Measurements from ENCODE around the gene KCND2.

The KCND2 gene

DNA sequence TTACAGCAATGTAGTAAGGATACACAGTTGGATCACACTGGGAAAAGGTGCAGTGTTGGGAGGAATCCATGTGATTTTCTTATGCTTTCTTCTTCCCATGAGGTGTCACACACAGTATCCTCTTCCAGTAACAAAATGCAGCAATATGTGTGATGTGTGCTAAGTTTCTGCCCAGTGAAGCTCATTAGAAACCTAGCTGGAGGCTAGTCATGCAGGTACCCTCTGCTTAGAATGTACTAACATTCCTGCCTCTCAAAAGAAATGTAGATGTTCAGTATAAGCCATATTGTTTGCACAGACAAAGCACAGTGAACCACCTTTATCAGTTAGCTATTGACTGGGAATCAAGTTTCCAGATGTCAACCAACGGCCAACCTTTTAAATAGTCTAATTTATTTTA lies 12.9 kb upstream of the KCND2 start:
- Histone ChIP-seq H3K4me2 (ENCODE audit: low read length) (no peak overlapping the region), H3K9me3 (ENCODE audit: low read length) (no peaks in the 10 kb centered on the region), H3K4me1 (ENCODE audit: insufficient read depth, low read length, severe bottlenecking) (no peaks in the 10 kb centered on the region), H2AFZ (ENCODE audit: low read length) (no peak overlapping the region), H3F3A (ENCODE audit: insufficient read depth, low read length) (no peaks in the 10 kb centered on the region), H3K9me2 (ENCODE audit: low read depth, low read length) (peaks cover 5% of the 10 kb centered on the region; the same call in 1 of the 2 replicates), H3K27me3 (ENCODE audit: insufficient read depth, low read length) (no peaks in the 10 kb centered on the region), H3K27ac (ENCODE audit: low read depth, low read length, poor library complexity, severe bottlenecking) (no peak overlapping the region), H3K36me3 (ENCODE audit: insufficient read depth, low read length) (no peaks in the 10 kb centered on the region), H4K20me1 (ENCODE audit: insufficient read depth, low read length) (no peaks in the 10 kb centered on the region), H3K9ac (ENCODE audit: low read length) (no peak overlapping the region), H3K4me3 (ENCODE audit: low read depth, low read length, poor library complexity, severe bottlenecking) (no peak overlapping the region), H3K79me2 (ENCODE audit: insufficient read depth, low read length) (no peaks in the 10 kb centered on the region)
- TF ChIP-seq, protein P1, sequence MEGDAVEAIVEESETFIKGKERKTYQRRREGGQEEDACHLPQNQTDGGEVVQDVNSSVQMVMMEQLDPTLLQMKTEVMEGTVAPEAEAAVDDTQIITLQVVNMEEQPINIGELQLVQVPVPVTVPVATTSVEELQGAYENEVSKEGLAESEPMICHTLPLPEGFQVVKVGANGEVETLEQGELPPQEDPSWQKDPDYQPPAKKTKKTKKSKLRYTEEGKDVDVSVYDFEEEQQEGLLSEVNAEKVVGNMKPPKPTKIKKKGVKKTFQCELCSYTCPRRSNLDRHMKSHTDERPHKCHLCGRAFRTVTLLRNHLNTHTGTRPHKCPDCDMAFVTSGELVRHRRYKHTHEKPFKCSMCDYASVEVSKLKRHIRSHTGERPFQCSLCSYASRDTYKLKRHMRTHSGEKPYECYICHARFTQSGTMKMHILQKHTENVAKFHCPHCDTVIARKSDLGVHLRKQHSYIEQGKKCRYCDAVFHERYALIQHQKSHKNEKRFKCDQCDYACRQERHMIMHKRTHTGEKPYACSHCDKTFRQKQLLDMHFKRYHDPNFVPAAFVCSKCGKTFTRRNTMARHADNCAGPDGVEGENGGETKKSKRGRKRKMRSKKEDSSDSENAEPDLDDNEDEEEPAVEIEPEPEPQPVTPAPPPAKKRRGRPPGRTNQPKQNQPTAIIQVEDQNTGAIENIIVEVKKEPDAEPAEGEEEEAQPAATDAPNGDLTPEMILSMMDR (IDR thresholded peaks at IDR 0.05; ENCODE audit: low read length) = no peak
- TF ChIP-seq EZH2 (IDR thresholded peaks at IDR 0.05; ENCODE audit: borderline replicate concordance, low read length) = no peak

GRCh38 chr7:120272261-120272660 lies 714 bp upstream of the KCND2 start:
- H3K4me3 ChIP-seq (ENCODE audit: low read depth, low read length, poor library complexity, severe bottlenecking) = no peak overlapping the region
- H3K4me2 ChIP-seq (ENCODE audit: low read length) = no peak overlapping the region

GRCh38 chr7:120273476-120273975 lies 551 bp downstream of the KCND2 start:
- Histone ChIP-seq H3K27ac (ENCODE audit: low read depth, low read length, poor library complexity, severe bottlenecking) (no peak overlapping the region), H4K20me1 (ENCODE audit: insufficient read depth, low read length) (no peaks in the 10 kb centered on the region), H3K4me2 (ENCODE audit: low read length) (no peak overlapping the region), H3K9ac (ENCODE audit: low read length) (no peak overlapping the region), H3K79me2 (ENCODE audit: insufficient read depth, low read length) (no peaks in the 10 kb centered on the region), H3K9me2 (ENCODE audit: low read depth, low read length) (no peaks in the 10 kb centered on the region), H3F3A (ENCODE audit: insufficient read depth, low read length) (no peaks in the 10 kb centered on the region), H3K27me3 (ENCODE audit: insufficient read depth, low read length) (no peaks in the 10 kb centered on the region), H3K4me1 (ENCODE audit: insufficient read depth, low read length, severe bottlenecking) (no peaks in the 10 kb centered on the region), H3K36me3 (ENCODE audit: insufficient read depth, low read length) (no peaks in the 10 kb centered on the region), H2AFZ (ENCODE audit: low read length) (no peak overlapping the region), H3K9me3 (ENCODE audit: low read length) (no peaks in the 10 kb centered on the region), H3K4me3 (ENCODE audit: low read depth, low read length, poor library complexity, severe bottlenecking) (no peak overlapping the region)
- TF ChIP-seq EZH2 (IDR thresholded peaks at IDR 0.05; ENCODE audit: borderline replicate concordance, low read length) = no peak
- TF ChIP-seq, protein P1 (IDR thresholded peaks at IDR 0.05; ENCODE audit: low read length) = no peak

More at GRCh38 chr7:120272261-120272660, 714 bp upstream of the KCND2 start:
- TF ChIP-seq, protein P1 (IDR thresholded peaks at IDR 0.05; ENCODE audit: low read length) = peak; percentile 96
- no peak for TF ChIP-seq EZH2 (IDR thresholded peaks at IDR 0.05; ENCODE audit: borderline replicate concordance, low read length)
- Histone ChIP-seq H3K9me3 (ENCODE audit: low read length) (no peaks in the 10 kb centered on the region), H3K27me3 (ENCODE audit: insufficient read depth, low read length) (no peaks in the 10 kb centered on the region), H3F3A (ENCODE audit: insufficient read depth, low read length) (no peaks in the 10 kb centered on the region), H3K9me2 (ENCODE audit: low read depth, low read length) (no peaks in the 10 kb centered on the region), H3K36me3 (ENCODE audit: insufficient read depth, low read length) (no peaks in the 10 kb centered on the region), H3K4me1 (ENCODE audit: insufficient read depth, low read length, severe bottlenecking) (no peaks in the 10 kb centered on the region), H4K20me1 (ENCODE audit: insufficient read depth, low read length) (no peaks in the 10 kb centered on the region), H3K79me2 (ENCODE audit: insufficient read depth, low read length) (no peaks in the 10 kb centered on the region), H2AFZ (ENCODE audit: low read length) (no peak overlapping the region), H3K9ac (ENCODE audit: low read length) (no peak overlapping the region), H3K27ac (ENCODE audit: low read depth, low read length, poor library complexity, severe bottlenecking) (no peak overlapping the region)
